ENCODE results near the gene CHKA.

The CHKA gene

DNA sequence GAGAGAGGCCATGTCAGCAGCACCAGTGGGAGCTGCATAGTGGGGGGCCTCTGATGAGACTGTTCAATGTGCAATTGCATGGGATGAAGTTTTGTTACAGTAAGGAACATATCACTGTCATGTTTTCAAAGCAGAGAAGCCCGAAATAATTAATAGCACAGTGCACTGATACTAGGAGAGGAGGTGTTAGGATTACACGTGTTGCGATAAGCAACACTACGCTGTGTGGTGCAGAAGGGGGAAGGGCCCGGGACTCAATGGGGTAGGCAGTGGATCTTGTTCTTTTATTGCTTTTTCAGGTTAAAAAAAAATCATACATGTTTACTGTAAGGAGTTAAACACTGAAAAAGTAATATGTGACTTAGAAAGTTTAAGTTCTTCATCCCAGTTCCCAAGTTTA, 53.2 kb downstream of the CHKA start:
- DNase-seq: no peak

DNA sequence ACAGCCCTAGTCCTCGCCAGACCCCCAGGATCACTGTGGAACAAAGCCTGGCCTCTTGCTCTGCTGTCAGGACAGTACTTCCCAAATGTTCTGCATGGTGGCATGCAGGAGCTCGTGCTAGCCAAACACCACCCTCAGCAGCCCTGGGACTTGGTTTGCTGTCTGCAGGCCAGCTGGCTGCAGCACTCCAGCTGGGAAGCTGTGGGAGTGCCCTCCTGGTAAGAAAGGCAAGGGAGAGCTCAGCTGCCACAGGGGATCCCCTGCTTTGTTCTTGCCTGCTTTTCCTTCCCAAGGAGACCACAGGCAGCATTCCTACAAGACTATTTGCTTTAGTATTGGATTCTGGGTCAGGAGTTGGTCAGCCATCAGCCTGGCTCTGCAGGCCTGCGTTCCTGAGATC, 54.4 kb downstream of the CHKA start:
- DNase-seq: no peak

DNA sequence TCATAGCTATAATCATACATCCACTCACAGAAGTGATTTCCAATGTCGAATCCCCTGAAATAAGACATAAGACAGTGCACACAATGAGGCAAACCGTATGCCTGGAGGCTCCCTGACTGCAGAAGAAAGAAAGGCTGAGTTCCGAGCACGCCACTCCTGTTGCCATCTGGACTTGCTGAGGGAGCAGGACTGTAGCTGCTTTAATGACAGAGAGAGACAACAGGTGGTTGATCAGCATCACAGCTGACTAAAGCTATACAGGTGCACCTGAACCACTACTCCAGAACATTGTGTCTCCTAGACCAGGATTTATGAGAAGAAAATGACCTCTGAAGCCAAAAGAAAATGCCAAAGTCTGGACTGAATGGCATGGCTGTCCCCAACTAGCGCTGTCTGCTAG, 55.3 kb downstream of the CHKA start:
- DNase-seq: no peak

DNA sequence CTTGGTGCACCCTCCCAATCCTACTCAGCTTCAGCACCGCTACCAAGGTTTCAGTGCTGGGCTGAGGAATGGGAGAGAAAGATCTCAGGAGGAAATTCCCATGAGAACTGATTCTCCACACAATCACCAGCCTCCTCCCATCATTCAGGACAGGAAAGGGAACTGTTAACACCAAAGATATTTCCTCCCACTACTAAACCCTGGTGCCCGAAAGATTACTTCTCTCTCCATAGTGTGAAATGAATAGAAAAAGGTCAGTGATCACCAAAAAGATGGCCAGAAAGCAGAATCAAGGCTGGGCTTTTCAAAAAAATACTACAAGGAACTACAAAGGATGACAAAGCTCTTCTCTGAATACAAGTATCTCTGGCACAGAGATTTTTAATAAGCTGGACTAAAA, 56.3 kb downstream of the CHKA start:
- no peak for DNase-seq

DNA sequence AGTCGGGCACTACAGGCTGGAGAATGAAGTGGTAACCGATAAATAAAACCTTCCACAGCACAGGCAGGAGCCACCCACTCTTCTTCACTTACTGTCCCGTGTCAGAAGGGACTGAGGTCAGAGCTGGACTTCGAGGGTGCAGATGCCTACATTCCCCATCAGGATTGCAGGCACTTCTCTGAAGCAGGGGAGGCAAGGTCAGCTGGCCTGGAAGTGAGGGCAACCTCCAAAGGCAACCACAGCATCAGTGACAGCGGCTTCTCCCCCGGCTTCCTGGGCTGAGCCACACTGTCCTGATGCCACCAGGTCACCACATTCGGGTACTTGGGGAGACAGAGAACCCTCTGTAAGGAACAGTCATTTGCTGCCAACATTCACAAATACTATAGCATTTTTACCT, 59.7 kb downstream of the CHKA start:
- no peak for DNase-seq

DNA sequence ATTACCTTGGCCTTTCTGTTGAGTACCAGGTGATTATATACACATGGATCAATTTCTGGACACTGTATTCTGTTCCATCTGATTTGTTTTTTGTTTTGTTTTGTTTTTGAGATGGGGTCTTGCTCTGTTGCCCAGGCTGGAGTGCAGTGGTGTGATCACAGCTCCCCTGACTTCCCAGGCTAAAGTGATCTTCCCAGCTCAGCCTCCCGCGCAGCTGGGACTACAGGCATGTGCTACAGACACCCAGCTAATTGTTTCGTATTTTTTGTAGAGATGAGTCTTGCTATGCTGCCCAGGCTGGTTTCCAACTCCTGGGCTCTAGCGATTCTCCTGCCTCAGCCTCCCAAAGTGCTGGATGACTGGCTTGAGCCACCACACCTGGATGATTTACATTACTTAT, 63.4 kb downstream of the CHKA start:
- DNase-seq: no peak

DNA sequence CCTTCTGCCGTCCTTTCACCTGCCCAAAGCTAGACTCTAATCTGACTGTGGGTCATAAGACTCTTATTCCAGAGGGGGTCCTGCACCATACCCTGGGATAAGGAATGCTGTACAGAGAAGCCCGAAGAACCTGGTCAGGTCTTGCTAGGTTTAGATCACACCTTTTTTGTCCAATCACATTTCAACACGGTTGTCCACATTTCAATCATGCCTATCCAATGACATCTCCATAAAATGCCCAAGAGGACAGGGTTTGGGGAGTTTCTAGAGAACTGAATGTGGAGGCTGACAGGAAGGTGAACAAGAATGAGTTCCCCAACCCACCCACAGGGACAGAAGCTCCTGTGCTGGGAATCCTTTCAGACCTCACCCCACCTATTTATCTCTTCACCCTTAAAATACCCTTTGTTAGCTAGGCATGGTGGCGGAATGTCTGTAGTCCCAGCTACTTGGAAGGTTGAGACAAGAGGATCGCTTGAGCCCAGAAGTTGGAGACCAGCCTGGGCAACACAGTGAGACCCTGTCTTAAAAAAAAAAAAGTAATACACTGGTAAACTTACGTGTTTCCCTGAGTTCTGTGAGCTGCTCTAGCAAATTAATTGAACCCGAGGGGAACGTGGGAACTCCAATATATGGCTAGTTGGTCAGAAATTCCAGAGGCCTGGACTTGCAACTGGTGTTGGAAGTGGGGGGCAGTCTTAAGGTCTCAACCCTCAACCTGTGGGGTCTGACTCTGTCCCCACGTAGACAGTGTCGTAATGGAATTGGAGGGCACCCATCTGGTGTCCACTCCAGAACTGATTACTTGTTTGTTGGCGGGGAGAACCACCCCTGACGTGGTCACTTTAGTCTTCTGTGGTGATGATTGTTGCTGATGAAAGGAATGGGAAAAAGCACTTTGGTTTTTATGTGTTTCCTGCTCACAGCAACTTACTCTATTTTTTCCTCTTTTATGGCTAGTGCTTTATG, 64.6 kb downstream of the CHKA start:
- no peak for DNase-seq

DNA sequence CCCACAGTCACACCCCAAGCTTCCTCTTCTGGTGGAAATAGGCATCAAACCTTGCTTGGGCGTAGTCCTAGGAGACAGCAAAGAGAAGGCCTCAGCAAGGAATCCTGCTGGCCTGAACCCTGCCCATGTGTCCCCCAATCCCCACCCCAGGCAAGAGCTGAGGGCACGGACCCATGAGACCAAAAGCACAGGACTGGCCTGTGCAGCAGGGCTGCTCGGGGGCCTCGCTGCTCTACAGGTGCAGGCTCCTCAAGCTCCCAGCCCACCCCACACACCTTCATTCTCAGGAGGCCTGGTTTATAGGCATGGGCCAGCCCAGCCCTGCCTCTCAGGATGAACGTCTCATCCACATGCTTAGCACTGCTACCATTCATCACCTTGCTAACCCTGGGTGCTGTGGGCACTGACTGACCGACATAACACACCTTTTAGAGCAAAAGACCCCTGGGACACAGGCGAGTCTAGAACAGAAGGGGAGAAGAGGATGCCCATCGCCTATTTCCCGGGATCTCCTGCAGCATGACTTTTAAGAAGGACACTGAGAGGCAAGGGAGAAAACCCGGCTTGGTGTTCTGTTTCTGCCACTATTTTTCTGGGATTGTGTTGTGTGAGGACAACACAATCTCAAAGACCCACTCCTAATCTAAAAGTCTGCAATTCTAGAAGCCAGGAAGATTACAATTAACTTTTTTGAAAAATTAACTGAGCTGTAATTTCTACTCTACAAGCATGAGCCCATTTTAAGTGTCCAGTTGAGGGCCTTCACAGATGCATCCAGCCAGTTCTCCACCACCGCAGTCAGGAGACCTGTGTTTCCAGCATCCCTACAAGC, 67.0 kb downstream of the CHKA start:
- no peak for DNase-seq

DNA sequence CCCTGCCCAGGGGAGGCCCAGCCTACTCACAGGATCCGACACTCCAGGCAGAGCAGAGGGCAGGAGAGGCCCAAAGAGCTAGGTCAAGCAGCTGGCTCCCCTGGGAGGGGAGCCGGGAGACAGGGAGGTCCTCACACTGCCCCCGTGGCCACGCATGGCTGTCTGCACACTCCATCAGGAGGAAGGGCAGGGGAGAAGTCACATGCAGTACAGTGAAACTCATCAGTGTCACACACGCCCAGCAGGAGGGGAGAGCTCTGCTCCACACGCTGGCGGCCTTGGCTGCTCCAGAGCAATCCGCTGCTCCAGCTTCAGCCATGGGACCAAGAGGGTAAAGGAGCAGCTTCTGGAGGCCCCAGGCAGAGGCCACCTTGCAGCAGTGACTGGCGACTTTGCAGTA, 68.1 kb downstream of the CHKA start:
- DNase-seq: no peak

DNA sequence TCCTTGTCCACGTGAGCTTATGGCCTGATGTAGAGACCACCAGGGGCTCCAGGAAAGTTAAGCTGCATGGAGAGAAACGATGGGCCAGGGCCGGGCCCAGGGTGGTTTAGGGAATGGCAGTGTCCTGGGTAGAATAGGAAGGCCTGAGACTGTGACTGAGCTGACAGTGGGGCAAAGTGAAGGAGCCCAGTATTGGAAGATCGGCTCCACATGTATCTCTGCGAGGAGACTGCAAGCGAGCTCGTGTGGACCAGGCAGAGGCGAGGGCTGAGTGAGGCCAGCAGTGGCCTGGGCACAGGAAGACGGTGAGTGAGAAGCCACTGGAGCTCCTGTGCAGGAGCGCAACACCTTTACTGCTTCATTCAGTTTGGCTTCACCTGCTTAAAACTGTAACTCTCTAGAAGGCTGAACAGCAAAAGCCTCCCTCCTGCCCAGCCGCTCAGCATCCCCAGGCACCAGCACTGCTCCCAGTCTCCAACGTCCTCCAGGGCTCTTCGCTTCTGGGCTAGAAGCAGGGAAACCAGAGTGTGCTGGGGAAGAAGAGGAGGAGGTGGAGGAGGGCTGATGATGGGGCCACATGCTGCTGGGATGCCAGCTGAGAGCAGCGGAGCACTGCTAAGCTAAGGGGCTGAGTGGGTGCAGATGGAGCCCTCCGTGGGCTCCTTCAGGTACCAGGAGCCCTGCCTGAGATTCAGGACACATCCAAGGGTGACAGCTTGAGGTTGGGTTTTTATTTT, 68.9 kb downstream of the CHKA start:
- DNase-seq: no peak

DNA sequence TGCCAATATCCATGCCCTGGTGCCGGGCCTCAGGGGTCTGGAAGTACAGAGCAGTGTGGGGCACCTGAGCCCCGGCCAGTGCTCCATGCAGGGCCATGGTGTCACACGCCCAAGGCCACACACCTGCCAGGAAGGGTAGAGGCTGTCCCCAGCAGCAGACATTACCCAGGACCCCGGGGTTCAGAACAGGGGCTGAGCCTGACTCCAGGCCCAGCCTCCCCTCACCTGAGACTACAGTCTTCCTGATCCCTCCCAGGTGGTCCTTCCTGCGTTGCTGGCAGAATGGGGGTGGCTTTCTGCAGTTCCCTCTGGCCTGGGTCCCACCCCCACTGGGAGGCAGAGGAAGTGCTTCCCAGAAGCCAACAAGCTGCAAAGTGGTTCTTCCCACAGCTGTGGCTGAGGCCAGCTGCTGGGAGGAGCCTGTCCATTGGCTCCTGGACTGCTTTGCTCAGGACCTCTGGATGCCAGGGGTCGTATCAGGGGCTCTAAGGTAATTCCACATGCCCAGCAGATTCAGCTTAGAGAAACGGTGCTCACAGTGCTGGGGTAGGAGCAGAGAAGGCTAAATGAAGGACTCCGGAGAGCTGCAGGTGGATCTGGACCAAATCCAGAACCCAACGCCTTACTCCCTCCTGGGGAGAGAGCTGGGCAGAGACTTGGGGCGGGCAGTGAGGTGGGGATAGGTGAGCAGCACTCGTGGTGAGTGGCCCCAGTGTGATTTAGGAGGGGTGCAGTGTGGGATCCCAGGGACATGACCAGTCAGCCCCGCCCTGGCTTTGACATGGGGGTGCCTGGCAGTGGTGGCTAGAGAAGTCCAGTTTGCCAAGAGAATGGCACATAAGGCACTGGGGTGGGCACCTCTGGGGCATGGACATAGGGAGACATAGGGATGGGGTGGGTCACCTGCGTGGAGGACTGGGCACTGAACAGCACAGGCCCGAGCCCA, 69.7 kb downstream of the CHKA start:
- DNase-seq: no peak

DNA sequence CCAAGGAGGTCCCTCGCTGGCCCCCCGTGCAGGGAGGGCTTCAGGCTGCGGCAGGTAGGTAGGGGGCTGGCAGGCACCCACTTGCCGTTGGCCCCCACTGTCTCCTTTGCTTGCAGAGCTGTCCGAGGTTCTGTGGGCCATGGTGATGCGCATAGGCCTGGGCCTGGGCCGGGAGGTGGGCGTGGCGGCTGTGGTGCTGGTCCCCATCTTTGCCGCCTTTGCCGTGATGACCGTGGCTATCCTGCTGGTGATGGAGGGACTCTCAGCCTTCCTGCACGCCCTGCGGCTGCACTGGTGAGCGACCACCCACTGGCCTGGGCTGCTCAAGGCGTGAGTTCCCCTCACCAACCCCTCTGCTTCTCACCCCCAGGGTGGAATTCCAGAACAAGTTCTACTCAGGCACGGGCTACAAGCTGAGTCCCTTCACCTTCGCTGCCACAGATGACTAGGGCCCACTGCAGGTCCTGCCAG, 70.8 kb downstream of the CHKA start:
- no peak for DNase-seq

DNA sequence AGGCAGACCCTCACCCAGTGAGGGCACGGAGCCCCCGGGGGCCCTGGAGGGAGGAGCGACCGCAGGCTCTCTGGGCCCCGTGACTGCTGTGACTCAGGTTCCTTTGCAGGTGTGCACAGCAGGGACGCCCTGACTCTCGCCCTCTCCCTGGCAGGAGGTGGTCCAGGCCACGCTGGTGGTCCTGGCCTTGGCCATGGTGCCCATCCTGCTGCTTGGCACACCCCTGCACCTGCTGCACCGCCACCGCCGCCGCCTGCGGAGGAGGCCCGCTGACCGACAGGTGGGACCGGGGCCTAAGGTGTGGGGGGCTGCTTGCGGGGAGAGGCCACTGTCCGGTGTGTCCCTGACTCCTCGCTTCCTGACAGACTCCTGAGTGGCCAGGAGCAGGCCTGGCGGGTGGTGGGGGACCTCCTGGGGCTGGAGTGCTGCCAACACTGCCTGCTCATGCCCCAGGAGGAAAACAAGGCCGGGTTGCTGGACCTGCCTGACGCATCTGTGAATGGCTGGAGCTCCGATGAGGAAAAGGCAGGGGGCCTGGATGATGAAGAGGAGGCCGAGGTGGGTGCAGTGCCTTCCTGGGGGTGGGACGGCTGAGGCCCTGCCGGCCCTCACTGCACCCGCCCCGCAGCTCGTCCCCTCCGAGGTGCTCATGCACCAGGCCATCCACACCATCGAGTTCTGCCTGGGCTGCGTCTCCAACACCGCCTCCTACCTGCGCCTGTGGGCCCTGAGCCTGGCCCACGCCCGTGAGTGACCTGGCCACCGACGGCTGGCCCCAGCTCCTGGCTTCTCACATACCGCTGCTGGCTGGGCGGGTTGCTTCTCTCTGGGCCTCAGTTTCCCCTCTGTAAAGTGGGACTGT, 71.4 kb downstream of the CHKA start:
- no peak for DNase-seq

DNA sequence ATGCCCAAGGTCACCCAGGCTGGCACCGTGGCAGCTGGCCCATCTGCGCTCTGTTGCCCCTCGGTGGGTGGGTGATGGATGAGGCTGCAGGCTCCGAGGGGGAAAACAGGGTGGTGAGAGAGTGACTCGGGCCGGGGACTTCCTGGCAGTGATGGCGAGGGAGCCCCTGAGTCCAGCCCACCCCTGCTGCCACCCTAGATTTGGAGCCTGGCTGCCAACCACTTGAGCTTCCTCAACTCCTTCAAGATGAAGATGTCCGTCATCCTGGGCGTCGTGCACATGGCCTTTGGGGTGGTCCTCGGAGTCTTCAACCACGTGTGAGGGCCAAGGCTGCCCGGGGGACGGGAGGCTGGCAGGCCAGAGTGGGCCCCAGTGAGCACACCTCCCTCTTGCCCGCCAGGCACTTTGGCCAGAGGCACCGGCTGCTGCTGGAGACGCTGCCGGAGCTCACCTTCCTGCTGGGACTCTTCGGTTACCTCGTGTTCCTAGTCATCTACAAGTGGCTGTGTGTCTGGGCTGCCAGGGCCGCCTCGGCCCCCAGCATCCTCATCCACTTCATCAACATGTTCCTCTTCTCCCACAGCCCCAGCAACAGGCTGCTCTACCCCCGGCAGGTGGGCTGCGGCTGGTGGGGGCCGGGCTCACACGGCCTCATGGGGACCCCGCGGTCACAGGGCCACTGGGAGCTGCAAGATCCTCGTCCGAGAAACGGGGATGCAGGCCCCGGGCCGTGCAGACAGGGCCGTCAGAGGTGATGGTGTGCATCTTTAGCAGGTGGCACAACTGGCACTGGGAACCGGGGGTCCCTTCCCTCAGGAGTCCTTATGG, 72.3 kb downstream of the CHKA start:
- DNase-seq: no peak

DNA sequence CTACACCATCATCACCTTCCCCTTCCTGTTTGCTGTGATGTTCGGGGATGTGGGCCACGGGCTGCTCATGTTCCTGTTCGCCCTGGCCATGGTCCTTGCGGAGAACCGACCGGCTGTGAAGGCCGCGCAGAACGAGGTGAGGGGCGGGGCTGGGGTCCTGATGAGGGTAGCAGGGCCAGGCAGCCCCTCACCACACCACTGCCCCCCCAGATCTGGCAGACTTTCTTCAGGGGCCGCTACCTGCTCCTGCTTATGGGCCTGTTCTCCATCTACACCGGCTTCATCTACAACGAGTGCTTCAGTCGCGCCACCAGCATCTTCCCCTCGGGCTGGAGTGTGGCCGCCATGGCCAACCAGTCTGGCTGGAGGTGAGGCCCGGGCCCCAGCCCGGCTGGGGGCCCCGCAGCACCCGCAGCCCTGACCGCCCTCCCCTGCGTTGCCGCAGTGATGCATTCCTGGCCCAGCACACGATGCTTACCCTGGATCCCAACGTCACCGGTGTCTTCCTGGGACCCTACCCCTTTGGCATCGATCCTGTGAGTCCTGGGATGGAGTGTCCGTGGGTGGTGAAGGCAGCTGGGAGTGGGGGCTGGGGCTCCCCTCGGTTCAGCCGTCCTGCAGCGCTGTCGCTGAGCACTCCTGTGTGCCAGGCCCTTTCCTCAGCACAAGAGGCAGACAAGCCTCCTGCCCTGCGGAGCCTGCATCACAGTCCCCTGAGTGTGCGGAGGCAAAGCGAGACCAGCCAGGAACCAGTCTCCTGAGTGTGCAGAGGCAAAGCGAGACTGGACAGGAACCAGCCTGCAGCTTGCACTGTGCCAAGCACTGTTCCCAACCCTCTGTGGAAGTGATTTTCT, 73.5 kb downstream of the CHKA start:
- no peak for DNase-seq

DNA sequence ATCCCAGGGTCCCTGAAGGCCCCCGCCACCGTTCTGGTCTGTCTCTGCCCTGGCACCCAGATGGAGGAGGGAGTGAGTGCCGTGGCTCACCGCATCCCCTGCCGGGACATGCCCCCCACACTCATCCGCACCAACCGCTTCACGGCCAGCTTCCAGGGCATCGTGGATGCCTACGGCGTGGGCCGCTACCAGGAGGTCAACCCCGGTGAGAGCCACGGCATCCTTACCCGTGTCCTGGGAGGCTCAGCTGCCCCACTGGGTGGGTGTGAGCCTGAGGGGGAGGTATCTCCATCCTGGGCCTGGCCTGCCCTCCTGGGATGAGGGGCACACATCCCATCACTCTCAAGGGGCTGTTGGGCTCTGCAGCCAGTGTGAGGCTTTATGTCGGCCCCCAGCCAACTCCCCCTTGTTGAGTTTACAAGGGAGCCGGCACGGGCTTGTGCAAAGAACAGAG, 76.3 kb downstream of the CHKA start:
- no peak for DNase-seq

DNA sequence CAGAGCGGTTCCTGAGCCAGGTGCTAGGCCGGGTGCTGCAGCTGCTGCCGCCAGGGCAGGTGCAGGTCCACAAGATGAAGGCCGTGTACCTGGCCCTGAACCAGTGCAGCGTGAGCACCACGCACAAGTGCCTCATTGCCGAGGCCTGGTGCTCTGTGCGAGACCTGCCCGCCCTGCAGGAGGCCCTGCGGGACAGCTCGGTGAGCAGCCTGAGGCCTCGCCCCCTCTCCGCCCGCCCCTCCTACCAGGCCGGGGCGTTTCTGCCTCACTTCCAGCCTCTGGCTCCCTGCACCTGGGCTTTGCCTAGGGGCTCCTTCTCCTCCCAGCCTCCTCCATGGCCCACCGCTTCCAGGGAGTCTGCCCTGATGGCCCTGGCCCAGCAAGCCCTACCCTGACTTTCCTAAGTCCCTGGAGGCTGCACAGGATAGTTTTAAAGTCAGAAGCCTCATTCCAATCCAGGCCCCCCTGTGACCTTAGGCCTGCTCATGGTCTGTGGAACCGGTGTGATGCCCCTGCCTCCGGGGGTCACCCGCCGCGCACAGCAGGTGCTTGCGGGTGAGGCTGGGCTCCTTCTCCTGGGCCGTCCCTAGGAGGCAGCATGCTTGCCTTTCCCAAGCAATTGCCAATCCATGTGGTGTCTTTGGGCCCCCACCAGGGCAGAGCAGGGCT, 76.9 kb downstream of the CHKA start:
- DNase-seq: peak; percentile 46

Measured in NCI-H2107 (cell line).